BLaER1 treated with 17β-estradiol and CSF1 and Interleukin-3, amounts not matched to agents 10 nM and 100 nM (cell line): ENCODE measurements around the gene PGBD5.

Experiments
- H3K27ac ChIP-seq, 11 experiments: shearing (Covaris generic); formaldehyde crosslinking; 2 replicates each; pipeline ENCODE4 v1.8.1; 2022
- H3K27me3 ChIP-seq, 11 experiments: shearing (Covaris generic); formaldehyde crosslinking; 2 replicates each; pipeline ENCODE4 v1.8.1; 2022
- H3K36me3 ChIP-seq, 11 experiments: shearing (Covaris generic); formaldehyde crosslinking; 2 replicates each; pipeline ENCODE4 v1.8.1; 2022
- H3K4me1 ChIP-seq, 10 experiments: shearing (Covaris generic); formaldehyde crosslinking; 2 replicates each; pipeline ENCODE4 v1.8.1; 2022
- H3K4me2 ChIP-seq, 11 experiments: shearing (Covaris generic); formaldehyde crosslinking; 2 replicates each; pipeline ENCODE4 v1.8.1; 2022
- H3K4me3 ChIP-seq, 10 experiments: shearing (Covaris generic); formaldehyde crosslinking; 2 replicates each; pipeline ENCODE4 v1.8.1; 2022
- H3K9ac ChIP-seq, 11 experiments: shearing (Covaris generic); formaldehyde crosslinking; 2 replicates each; pipeline ENCODE4 v1.8.1; 2022
- H3K9me3 ChIP-seq, 11 experiments: shearing (Covaris generic); formaldehyde crosslinking; replicated peaks in 1 of 11; 2 replicates each; pipeline ENCODE4 v1.8.1; 2022
- H4K20me1 ChIP-seq, 11 experiments: shearing (Covaris generic); formaldehyde crosslinking; 2 replicates each; pipeline ENCODE4 v1.8.1; 2022
- Cebpa-rat ChIP-seq, 11 experiments: shearing (Covaris generic); IDR thresholded peaks; 2 replicates each; pipeline ENCODE4 v1.8.1; 2022

The PGBD5 gene

DNA sequence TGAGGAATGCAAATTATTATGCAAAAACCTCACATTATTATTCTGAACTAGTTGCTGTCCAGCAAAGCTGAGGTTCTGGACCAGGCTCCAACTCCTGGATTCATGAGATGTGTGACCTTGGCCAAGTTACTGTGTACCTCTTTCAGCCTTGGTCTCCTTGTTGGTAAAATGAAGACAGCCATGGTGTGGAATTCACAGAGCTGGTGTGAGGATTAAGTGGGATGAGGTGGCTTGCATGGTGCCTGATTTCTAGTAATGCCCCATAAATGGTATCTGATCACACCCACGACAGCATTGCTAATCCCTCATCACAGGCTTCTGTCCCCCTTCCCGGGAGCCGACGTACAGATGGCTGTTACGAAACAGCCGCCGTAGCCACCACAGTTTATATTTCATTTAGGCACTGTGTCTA, 59.6 kb downstream of the PGBD5 start:
- Histone ChIP-seq H3K4me1 (peaks cover 0 to 17% (median 0%) of the 10 kb centered on the region in 10 experiments; a peak in 6 of 20 replicates), H3K4me2 (no peak overlapping the region), H3K4me3 (no peak overlapping the region), H3K36me3 (peaks cover 0 to 68% (median 0%) of the 10 kb centered on the region in 11 experiments; a peak in 4 of 22 replicates), H3K27me3 (no peaks in the 10 kb centered on the region), H3K27ac (no peak overlapping the region), H3K9me3 (peaks cover 0 to 10% (median 0%) of the 10 kb centered on the region in 11 experiments; a peak in 3 of 22 replicates), H3K9ac (no peak overlapping the region; a peak in 1 of 22 replicates), H4K20me1 (peaks cover 0 to 99% (median 0%) of the 10 kb centered on the region in 11 experiments; a peak in 6 of 22 replicates)
- TF ChIP-seq Cebpa-rat (IDR thresholded peaks at IDR 0.05) = no peak

DNA sequence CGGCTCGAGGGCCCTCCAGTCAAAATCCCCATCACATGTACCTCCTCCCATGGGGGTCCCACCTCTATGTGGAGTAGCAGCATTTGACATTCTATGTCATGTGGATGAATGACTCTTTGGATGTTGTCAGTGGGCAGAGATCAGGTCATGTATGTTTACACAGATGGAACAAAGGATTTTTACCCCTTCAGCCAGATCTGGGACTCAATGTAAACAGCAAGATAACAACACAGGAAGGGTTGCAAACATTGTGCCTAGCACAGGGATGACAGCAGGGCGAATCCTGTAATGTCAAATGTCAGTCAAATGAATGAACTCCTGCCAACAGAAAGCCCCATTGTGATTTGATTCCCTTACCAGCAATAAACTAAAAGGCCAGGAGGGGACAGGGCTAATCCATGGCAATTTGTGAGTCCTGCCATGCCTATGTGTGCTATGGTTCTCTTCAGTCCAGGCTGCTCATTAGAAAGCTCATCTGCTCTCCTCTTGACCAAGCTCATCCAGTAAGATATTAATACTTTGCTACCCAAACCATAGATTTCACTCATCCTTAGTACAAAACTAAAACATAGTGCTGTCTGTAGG, 60.3 kb downstream of the PGBD5 start:
- Histone ChIP-seq H3K36me3 (peaks cover 0 to 68% (median 0%) of the 10 kb centered on the region in 11 experiments; a peak in 4 of 22 replicates), H3K27ac (no peak overlapping the region), H3K4me1 (peaks cover 0 to 17% (median 0%) of the 10 kb centered on the region in 10 experiments; a peak in 6 of 20 replicates), H3K9me3 (peaks cover 0 to 17% (median 0%) of the 10 kb centered on the region in 11 experiments; a peak in 7 of 22 replicates), H3K9ac (no peak overlapping the region), H3K4me3 (no peak overlapping the region), H3K4me2 (no peak overlapping the region), H3K27me3 (no peaks in the 10 kb centered on the region), H4K20me1 (peaks cover 0 to 96% (median 0%) of the 10 kb centered on the region in 11 experiments; a peak in 6 of 22 replicates)
- TF ChIP-seq Cebpa-rat (IDR thresholded peaks at IDR 0.05) = no peak

DNA sequence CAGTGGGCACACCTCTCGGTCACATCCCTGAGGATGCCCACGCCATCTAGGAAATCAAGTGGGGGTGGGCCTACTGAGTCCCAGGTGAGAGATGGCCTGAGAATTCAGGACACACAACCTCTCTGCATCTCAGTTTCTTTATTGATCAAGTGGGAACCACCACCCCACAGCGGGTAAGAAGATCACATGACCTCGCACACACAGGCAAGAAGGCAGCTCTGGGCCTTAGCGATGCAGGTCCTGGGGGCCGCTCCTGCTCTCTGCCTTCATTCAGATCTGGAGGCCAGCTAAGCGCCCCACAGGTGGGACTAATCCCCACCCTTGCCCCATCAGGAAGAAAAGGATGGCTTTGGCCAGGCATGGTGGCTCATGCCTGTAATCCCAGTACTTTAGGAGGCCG, 63.2 kb downstream of the PGBD5 start:
- TF ChIP-seq Cebpa-rat (IDR thresholded peaks at IDR 0.05) = no peak
- Histone ChIP-seq H3K4me3 (no peak overlapping the region), H3K9me3 (peaks cover 0 to 23% (median 0%) of the 10 kb centered on the region in 11 experiments; a peak in 8 of 22 replicates), H4K20me1 (peaks cover 0 to 88% (median 0%) of the 10 kb centered on the region in 11 experiments; a peak in 5 of 22 replicates), H3K4me2 (no peak overlapping the region), H3K27ac (no peak overlapping the region), H3K9ac (no peak overlapping the region), H3K4me1 (peaks cover 0 to 5% (median 0%) of the 10 kb centered on the region in 10 experiments; a peak in 2 of 20 replicates), H3K27me3 (no peaks in the 10 kb centered on the region), H3K36me3 (peaks cover 0 to 62% (median 0%) of the 10 kb centered on the region in 11 experiments; a peak in 4 of 22 replicates)

DNA sequence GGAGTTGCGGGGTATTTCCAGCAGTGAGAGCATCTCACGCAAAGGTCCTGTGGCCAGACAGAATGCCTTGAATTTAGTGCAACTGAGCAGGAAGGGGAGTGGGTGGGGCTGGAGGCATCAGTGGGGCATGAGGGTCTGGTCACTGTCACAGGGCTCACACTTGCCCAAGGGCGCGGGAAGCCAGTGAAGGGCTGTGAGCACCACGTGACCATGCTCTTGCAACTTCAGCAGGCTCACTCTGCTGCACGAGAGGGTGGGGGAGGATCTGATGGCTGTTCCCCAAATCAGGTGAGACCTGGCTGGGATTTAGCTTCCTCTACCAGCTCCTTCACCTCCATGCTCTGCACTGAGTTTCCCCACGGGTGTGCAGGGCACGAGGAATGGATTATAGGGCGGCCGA, 64.2 kb downstream of the PGBD5 start:
- H3K9ac ChIP-seq = no peak overlapping the region
- TF ChIP-seq Cebpa-rat (IDR thresholded peaks at IDR 0.05) = no peak
- no peak overlapping the region for H3K4me3 ChIP-seq
- peaks cover 0 to 57% (median 0%) of the 10 kb centered on the region in 11 experiments; a peak in 4 of 22 replicates for H3K36me3 ChIP-seq
- no peak overlapping the region for H3K27ac ChIP-seq
- no peak overlapping the region for H3K4me2 ChIP-seq
- peaks cover 0 to 88% (median 0%) of the 10 kb centered on the region in 11 experiments; a peak in 5 of 22 replicates for H4K20me1 ChIP-seq
- peaks cover 0 to 5% (median 0%) of the 10 kb centered on the region in 10 experiments; a peak in 2 of 20 replicates for H3K4me1 ChIP-seq
- no peaks in the 10 kb centered on the region for H3K27me3 ChIP-seq
- peaks cover 0 to 23% (median 0%) of the 10 kb centered on the region in 11 experiments; a peak in 8 of 22 replicates for H3K9me3 ChIP-seq

DNA sequence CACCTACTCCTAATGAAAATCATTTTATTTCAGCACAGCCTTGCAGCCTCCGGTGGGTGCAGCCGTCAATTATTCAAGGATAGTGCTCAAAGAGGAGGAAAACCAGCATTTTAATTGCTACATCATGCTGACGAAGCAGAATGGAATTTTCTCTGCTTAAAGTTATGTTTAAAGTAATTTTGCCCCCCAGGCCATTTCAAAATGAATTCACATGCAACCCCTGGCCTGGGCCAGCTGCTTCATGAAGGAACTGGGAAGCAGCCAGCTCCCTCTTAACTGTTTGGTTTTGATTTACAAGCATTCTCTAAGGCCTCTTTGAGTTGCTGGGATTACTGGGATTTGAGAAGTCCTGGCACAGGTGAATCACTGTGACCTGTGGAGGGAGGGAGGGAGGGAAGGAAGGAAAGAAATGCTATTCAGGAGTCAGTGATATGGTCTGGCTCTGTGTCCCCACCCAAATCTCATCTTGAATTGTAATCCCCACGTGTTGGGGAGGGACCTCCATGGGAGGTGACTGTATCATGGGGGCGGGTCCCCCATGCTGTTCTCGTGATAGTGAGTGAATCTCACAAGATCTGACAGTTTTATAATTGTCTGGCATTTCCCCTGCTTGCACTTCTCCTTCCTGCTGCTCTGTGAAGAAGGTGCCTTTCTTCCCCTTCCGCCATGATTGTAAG, 66.0 kb downstream of the PGBD5 start:
- Histone ChIP-seq H3K27ac (no peak overlapping the region), H3K4me3 (no peak overlapping the region), H3K36me3 (peaks cover 0 to 70% (median 0%) of the 10 kb centered on the region in 11 experiments; a peak in 4 of 22 replicates), H3K9me3 (peaks cover 0 to 23% (median 0%) of the 10 kb centered on the region in 11 experiments; a peak in 8 of 22 replicates), H3K27me3 (no peaks in the 10 kb centered on the region), H3K9ac (no peak overlapping the region), H3K4me2 (no peak overlapping the region), H3K4me1 (peaks cover 0 to 5% (median 0%) of the 10 kb centered on the region in 10 experiments; a peak in 2 of 20 replicates), H4K20me1 (peaks cover 0 to 88% (median 0%) of the 10 kb centered on the region in 11 experiments; a peak in 6 of 22 replicates)
- no peak for TF ChIP-seq Cebpa-rat (IDR thresholded peaks at IDR 0.05)

DNA sequence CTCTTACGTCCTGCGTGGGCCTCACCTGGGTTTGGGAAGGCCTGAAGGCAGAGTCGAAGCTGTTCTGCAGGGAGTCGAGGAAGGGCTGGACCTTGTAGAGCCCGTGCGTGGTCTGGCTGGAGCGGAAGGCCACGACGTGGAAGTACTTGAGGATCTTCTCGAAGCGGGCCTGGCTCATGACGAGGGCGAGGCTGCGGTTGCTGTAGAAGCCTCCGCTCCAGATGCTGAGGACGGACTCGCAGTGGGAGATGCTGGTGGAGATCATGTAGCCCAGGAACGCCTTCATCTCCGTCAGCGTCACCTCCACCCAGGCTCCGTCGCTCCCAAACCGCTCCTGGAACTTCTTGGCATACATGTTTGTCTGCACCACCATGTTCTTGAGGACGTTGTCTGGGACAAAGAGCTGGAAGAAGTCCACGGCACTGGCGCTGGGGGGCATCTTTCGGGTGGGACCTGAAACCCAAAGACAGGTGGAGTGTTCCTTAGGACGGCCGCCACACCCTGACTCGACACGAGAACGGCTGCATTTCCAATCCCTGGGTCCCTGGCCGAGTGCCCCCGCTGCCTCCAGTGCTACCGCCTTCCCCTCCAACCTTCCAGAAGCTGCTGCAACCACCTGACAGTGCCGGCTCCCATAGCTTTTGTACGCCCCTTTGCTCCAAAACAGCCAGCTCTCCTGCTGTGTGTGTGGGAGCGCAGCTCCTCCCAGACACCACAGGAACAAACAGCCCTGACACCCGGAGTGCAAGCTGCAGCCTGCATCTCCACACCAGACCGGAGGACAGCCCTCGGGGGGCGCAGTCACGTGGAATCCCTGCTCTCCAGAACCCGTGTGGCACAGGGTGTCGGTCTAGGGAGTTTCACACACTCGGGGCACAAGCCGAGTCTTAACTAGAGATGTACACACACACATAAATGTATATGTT, 69.0 kb downstream of the PGBD5 start:
- H3K4me2 ChIP-seq = no peak overlapping the region
- no peak for TF ChIP-seq Cebpa-rat (IDR thresholded peaks at IDR 0.05)
- H4K20me1 ChIP-seq = peaks cover 0 to 86% (median 0%) of the 10 kb centered on the region in 11 experiments; a peak in 5 of 22 replicates
- H3K9me3 ChIP-seq = peaks cover 0 to 19% (median 0%) of the 10 kb centered on the region in 11 experiments; a peak in 8 of 22 replicates
- H3K27ac ChIP-seq = no peak overlapping the region
- peaks cover 0 to 90% (median 0%) of the 10 kb centered on the region in 11 experiments; a peak in 4 of 22 replicates for H3K36me3 ChIP-seq
- no peak overlapping the region for H3K9ac ChIP-seq
- H3K4me3 ChIP-seq = no peak overlapping the region
- no peaks in the 10 kb centered on the region for H3K27me3 ChIP-seq
- no peaks in the 10 kb centered on the region for H3K4me1 ChIP-seq

DNA sequence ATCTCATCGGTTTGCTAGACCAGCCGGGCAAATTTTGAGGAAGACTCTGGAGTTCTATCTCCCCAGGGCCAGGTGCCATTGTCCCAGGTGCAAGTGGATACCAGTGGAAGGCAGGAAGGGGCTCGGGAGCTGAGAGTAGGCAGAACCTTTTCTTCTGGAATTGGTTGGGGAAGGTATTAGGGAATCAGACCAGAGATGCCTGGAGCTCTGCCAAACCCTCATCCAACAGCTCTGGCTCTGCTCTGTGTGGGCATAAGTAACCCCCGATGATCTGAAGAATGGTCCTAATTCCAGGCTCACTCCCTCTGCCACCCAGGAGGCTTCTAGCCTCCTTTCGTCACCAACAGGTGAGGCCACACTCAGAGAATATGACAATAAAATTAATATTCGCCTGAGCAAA, 69.9 kb downstream of the PGBD5 start:
- Histone ChIP-seq H3K27me3 (no peaks in the 10 kb centered on the region), H3K4me1 (no peaks in the 10 kb centered on the region), H4K20me1 (peaks cover 0 to 78% (median 0%) of the 10 kb centered on the region in 11 experiments; a peak in 5 of 22 replicates), H3K27ac (no peak overlapping the region), H3K4me3 (no peak overlapping the region), H3K9me3 (peaks cover 0 to 10% (median 0%) of the 10 kb centered on the region in 11 experiments; a peak in 8 of 22 replicates), H3K4me2 (no peak overlapping the region), H3K36me3 (peaks cover 0 to 90% (median 0%) of the 10 kb centered on the region in 11 experiments; a peak in 4 of 22 replicates), H3K9ac (no peak overlapping the region)
- no peak for TF ChIP-seq Cebpa-rat (IDR thresholded peaks at IDR 0.05)

DNA sequence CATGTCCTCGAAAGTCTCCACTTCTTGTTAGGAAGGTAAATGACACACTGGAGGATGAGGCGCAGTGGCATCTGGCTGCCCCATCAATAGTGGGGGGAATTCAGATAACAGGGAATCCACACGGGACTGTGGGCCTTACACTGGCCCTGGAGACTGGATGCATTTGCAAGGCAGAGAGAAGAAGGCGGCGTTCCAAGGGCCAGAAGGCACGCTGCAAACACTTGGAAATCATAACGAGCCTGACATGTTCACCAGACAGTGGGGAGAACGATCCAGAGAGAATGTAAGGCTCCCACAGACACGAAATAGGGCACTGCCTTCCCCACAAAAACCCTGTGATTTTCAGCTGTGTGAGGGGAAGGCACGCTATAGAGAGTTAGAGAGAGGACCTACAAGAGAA, 70.5 kb downstream of the PGBD5 start:
- H3K4me1 ChIP-seq = no peaks in the 10 kb centered on the region
- peaks cover 0 to 77% (median 0%) of the 10 kb centered on the region in 11 experiments; a peak in 5 of 22 replicates for H4K20me1 ChIP-seq
- H3K9me3 ChIP-seq = peaks cover 0 to 4% (median 0%) of the 10 kb centered on the region in 11 experiments; a peak in 7 of 22 replicates
- no peak overlapping the region for H3K4me2 ChIP-seq
- no peak overlapping the region for H3K27ac ChIP-seq
- TF ChIP-seq Cebpa-rat (IDR thresholded peaks at IDR 0.05) = no peak
- no peaks in the 10 kb centered on the region for H3K27me3 ChIP-seq
- H3K36me3 ChIP-seq = peaks cover 0 to 90% (median 0%) of the 10 kb centered on the region in 11 experiments; a peak in 5 of 22 replicates
- no peak overlapping the region for H3K9ac ChIP-seq
- no peak overlapping the region for H3K4me3 ChIP-seq
